ENCODE data around the gene RAB33B.

GRCh38 chr4:139410312-139410711, 43.6 kb upstream of the RAB33B start:
- TF ChIP-seq CTCF (IDR thresholded peaks at IDR 0.05; ENCODE audit: insufficient read depth, low read depth, low read length) (no peak), EZH2 (IDR thresholded peaks at IDR 0.05; ENCODE audit: insufficient read depth, low read length) (no peak)
